Fibroblast of lung (primary cell): ENCODE results near the gene SERPIND1. TPM values are rescaled to one million over a fixed set of nuclear protein-coding genes. Genes with fewer than 3 reads are reported as not detected.

ENCODE experiments used
- DNase-seq, 2 donors: peaks; one replicate each; pipeline versions ENCODE4 v3.0.0 to v3.0.0-alpha.2; 2010; ENCODE audit warnings: low read depth in 2 of 2
- H2AFZ ChIP-seq: 2 replicates; pipeline ENCODE4 v1.5.1; 2012; ENCODE audit warnings: low read length, control low read depth, inconsistent platforms
- H3K27ac ChIP-seq: 2 replicates; pipeline ENCODE4 v1.5.1; 2011; ENCODE audit warnings: low read length, control low read depth; ENCODE audit not compliant: insufficient read depth
- H3K27me3 ChIP-seq: 2 replicates; pipeline ENCODE4 v1.5.1; 2011; ENCODE audit warnings: mild to moderate bottlenecking, low read length; ENCODE audit not compliant: control insufficient read depth, insufficient read depth
- H3K36me3 ChIP-seq: 2 replicates; pipeline ENCODE4 v1.5.1; 2011; ENCODE audit warnings: low read length; ENCODE audit not compliant: control insufficient read depth, insufficient read depth
- H3K4me1 ChIP-seq: 2 replicates; pipeline ENCODE4 v1.5.1; 2011; ENCODE audit warnings: low read length; ENCODE audit not compliant: control insufficient read depth, insufficient read depth; ENCODE audit errors: extremely low read depth
- H3K4me2 ChIP-seq: 2 replicates; pipeline ENCODE4 v1.5.1; 2011; ENCODE audit warnings: low read length, control low read depth; ENCODE audit not compliant: insufficient read depth; ENCODE audit errors: extremely low read depth
- H3K4me3 ChIP-seq, 4 experiments: fragments of 200-600 bp in 1 of 4; sonication (generic) in 1 of 4; replicated peaks in 1 of 4; 2 replicates each; pipeline ENCODE4 v1.5.1; 2011 to 2016; ENCODE audit warnings: low read length in 4 of 4, low read depth in 3 of 4, mild to moderate bottlenecking in 3 of 4, control low read depth in 2 of 4, inconsistent platforms in 1 of 4, mixed read lengths in 1 of 4; ENCODE audit not compliant: insufficient read depth in 1 of 4; ENCODE audit errors: control extremely low read depth in 1 of 4
- H3K79me2 ChIP-seq: 2 replicates; pipeline ENCODE4 v1.5.1; 2012; ENCODE audit warnings: mild to moderate bottlenecking, low read length, inconsistent platforms; ENCODE audit not compliant: control insufficient read depth, insufficient read depth
- H3K9ac ChIP-seq: 2 replicates; pipeline ENCODE4 v1.5.1; 2011; ENCODE audit warnings: mild to moderate bottlenecking, low read length, control low read depth; ENCODE audit not compliant: insufficient read depth
- H3K9me3 ChIP-seq: 2 replicates; pipeline ENCODE4 v1.5.1; 2012; ENCODE audit warnings: low read depth, low read length; ENCODE audit not compliant: control insufficient read depth, insufficient read depth
- H4K20me1 ChIP-seq: 2 replicates; pipeline ENCODE4 v1.5.1; 2011; ENCODE audit warnings: low read length; ENCODE audit not compliant: control insufficient read depth, insufficient read depth; ENCODE audit errors: extremely low read depth
- EZH2 ChIP-seq: IDR thresholded peaks from 2 replicates; pipeline ENCODE4 v1.5.1; 2012; ENCODE audit warnings: low read length, control low read depth, mild to moderate bottlenecking; ENCODE audit errors: missing control alignments
- polyA plus RNA-seq, 2 donors: library from polyadenylated mRNA; depleted of rRNA in 1 of 2; stranded (reverse) in 1 of 2; unstranded in 1 of 2; fragments of >200 nt; gene quantifications; 2 replicates each; pipeline ENCODE4 v1.2.1, GENCODE V29; 2011 to 2012; ENCODE audit warnings: missing spikeins in 1 of 2
- total RNA-seq: library from RNA; depleted of rRNA; stranded (reverse); fragments of >200 nt; gene quantifications from 2 replicates; pipeline ENCODE4 v1.2.1, GENCODE V29; 2014
- TF ChIP-seq, protein P1 (sequence below), 2 donors: IDR thresholded peaks in 1 of 2; conservative IDR thresholded peaks in 1 of 2; 1 replicate in 1 of 2; 2 replicates in 1 of 2; pipeline ENCODE4 v1.5.1; 2011 to 2012; ENCODE audit warnings: low read length in 2 of 2, control low read depth in 1 of 2, inconsistent platforms in 1 of 2, low read depth in 1 of 2, mild to moderate bottlenecking in 1 of 2

Gene SERPIND1
- total and polyA plus RNA-seq, 2 donors (not counting 1 experiment from before 2014, with no cell fraction given) = 0.03 TPM; not detected in 1

- Histone ChIP-seq H3K4me3 (no peak overlapping the region), H3K79me2 (no peaks in the 10 kb centered on the region), H4K20me1 (no peaks in the 10 kb centered on the region), H3K27me3 (no peaks in the 10 kb centered on the region), H3K9ac (no peak overlapping the region), H3K9me3 (no peaks in the 10 kb centered on the region), H3K4me1 (no peaks in the 10 kb centered on the region), H3K36me3 (peaks cover 13% of the 10 kb centered on the region), H3K27ac (no peak overlapping the region), H2AFZ (no peak overlapping the region), H3K4me2 (no peak overlapping the region)
- peak in 1 of 2 donors; percentile 69 for DNase-seq
- TF ChIP-seq, protein P1, sequence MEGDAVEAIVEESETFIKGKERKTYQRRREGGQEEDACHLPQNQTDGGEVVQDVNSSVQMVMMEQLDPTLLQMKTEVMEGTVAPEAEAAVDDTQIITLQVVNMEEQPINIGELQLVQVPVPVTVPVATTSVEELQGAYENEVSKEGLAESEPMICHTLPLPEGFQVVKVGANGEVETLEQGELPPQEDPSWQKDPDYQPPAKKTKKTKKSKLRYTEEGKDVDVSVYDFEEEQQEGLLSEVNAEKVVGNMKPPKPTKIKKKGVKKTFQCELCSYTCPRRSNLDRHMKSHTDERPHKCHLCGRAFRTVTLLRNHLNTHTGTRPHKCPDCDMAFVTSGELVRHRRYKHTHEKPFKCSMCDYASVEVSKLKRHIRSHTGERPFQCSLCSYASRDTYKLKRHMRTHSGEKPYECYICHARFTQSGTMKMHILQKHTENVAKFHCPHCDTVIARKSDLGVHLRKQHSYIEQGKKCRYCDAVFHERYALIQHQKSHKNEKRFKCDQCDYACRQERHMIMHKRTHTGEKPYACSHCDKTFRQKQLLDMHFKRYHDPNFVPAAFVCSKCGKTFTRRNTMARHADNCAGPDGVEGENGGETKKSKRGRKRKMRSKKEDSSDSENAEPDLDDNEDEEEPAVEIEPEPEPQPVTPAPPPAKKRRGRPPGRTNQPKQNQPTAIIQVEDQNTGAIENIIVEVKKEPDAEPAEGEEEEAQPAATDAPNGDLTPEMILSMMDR (conservative IDR thresholded peaks at IDR 0.05 in 1 of 2, IDR thresholded peaks at IDR 0.05 in 1 of 2; ENCODE audit: low read depth in 1 of 2, low read length in 2 of 2) = no peak
- no peak for TF ChIP-seq EZH2
Observed at GRCh38 chr22:20792966-20793728, 19.2 kb downstream of the SERPIND1 start.

- no peaks in the 10 kb centered on the region for H4K20me1 ChIP-seq
- H3K79me2 ChIP-seq = no peaks in the 10 kb centered on the region
- DNase-seq = no peak
- H3K27ac ChIP-seq = no peak overlapping the region
- no peak overlapping the region for H3K4me2 ChIP-seq
- H3K36me3 ChIP-seq = peaks cover 13% of the 10 kb centered on the region
- H3K27me3 ChIP-seq = no peaks in the 10 kb centered on the region
- no peaks in the 10 kb centered on the region for H3K4me1 ChIP-seq
- H3K9ac ChIP-seq = no peak overlapping the region
- TF ChIP-seq, protein P1 (conservative IDR thresholded peaks at IDR 0.05 in 1 of 2, IDR thresholded peaks at IDR 0.05 in 1 of 2; ENCODE audit: low read depth in 1 of 2, low read length in 2 of 2) = no peak
- no peak for TF ChIP-seq EZH2
- H3K9me3 ChIP-seq = no peaks in the 10 kb centered on the region
- H2AFZ ChIP-seq = no peak overlapping the region
- H3K4me3 ChIP-seq = no peak overlapping the region
Observed at GRCh38 chr22:20793748-20794649, 20.1 kb downstream of the SERPIND1 start.
